NCI-H510A (cell line): ENCODE data around the gene MTMR8.
A peak's percentile ranks its signal among the peaks of the same experiment; 100 is the strongest.
"Not testable (repeated sequence)": the region's sequence is repeated elsewhere in the genome, so short reads cannot be mapped to it uniquely, and the experiment has no call there.

Experiments used
- DNase-seq: peaks from one replicate; lab custom pipeline; 2025; lab: John Stamatoyannopoulos, UW

The MTMR8 gene

GRCh38 chrX:64394874-64395567 is at the start of gene MTMR8:
Gene MTMR8, minus strand, starts transcription at chrX:64395452. Its CDS starts 89 bp downstream, at chrX:64395363.
- DNase-seq, result peak; percentile 74

- DNase-seq, result no peak
Measured at GRCh38 chrX:64439551-64439950, 44.3 kb upstream of the MTMR8 start.

- DNase-seq, result no peak
Measured at GRCh38 chrX:64437665-64438064, 42.4 kb upstream of the MTMR8 start.

- no peak for DNase-seq
Measured at GRCh38 chrX:64437218-64437617, 42.0 kb upstream of the MTMR8 start.

- no peak for DNase-seq
Measured at GRCh38 chrX:64428371-64428770, 33.1 kb upstream of the MTMR8 start.

GRCh38 chrX:64427787-64428186 is 32.5 kb upstream of the MTMR8 start:
- DNase-seq, result no peak

GRCh38 chrX:64427281-64427680 is 32.0 kb upstream of the MTMR8 start:
- no peak for DNase-seq

GRCh38 chrX:64409730-64410129 is 14.5 kb upstream of the MTMR8 start:
- DNase-seq, result not testable (repeated sequence)

- no peak for DNase-seq
Measured at GRCh38 chrX:64398088-64398487, 2.8 kb upstream of the MTMR8 start.

GRCh38 chrX:64395568-64395929 is 297 bp upstream of the MTMR8 start:
- no peak for DNase-seq

- DNase-seq, result no peak
Measured at GRCh38 chrX:64394059-64394873, 986 bp downstream of the MTMR8 start.

GRCh38 chrX:64389489-64389888 is 5.8 kb downstream of the MTMR8 start:
- DNase-seq, result no peak

- DNase-seq, result not testable (repeated sequence)
Measured at GRCh38 chrX:64380789-64381188, 14.5 kb downstream of the MTMR8 start.

GRCh38 chrX:64379924-64380323 is 15.3 kb downstream of the MTMR8 start:
- no peak for DNase-seq

GRCh38 chrX:64377753-64378152 is 17.5 kb downstream of the MTMR8 start:
- DNase-seq, result no peak

- DNase-seq, result no peak
Measured at GRCh38 chrX:64352081-64352480, 43.2 kb downstream of the MTMR8 start.

GRCh38 chrX:64350521-64350920 is 44.7 kb downstream of the MTMR8 start:
- no peak for DNase-seq

GRCh38 chrX:64350047-64350446 is 45.2 kb downstream of the MTMR8 start:
- DNase-seq, result no peak

- DNase-seq, result no peak
Measured at GRCh38 chrX:64342811-64343210, 52.4 kb downstream of the MTMR8 start.

GRCh38 chrX:64338296-64338695 is 57.0 kb downstream of the MTMR8 start:
- DNase-seq, result no peak

GRCh38 chrX:64334467-64334866 is 60.8 kb downstream of the MTMR8 start:
- no peak for DNase-seq

GRCh38 chrX:64330284-64330683 is 65.0 kb downstream of the MTMR8 start:
- DNase-seq, result no peak

- DNase-seq, result no peak
Measured at GRCh38 chrX:64321507-64321906, 73.7 kb downstream of the MTMR8 start.

GRCh38 chrX:64313624-64314023 is 81.6 kb downstream of the MTMR8 start:
- no peak for DNase-seq
